ENCODE data around the gene INHBA.

The INHBA gene
- long read RNA-seq, donor 1, partial matches to known transcripts: 0 of 1 reads
- long read RNA-seq, donor 1, other reads (novel, unspliced or antisense): 0 of 1 reads
- long read RNA-seq, donor 2, partial matches to known transcripts: 0 of 1 reads
- long read RNA-seq, donor 2, other reads (novel, unspliced or antisense): 0 of 1 reads
- long read RNA-seq, donor 3: 0 reads
- long read RNA-seq, donor 4, partial matches to known transcripts: 0 of 1 reads
- long read RNA-seq, donor 4, other reads (novel, unspliced or antisense): 0 of 1 reads
- long read RNA-seq, donor 5: 0 reads
- long read RNA-seq, donor 6, full-length matches to known transcripts: 3 of 3 reads
- long read RNA-seq, donor 6, partial matches to known transcripts: 0 of 3 reads
- long read RNA-seq, donor 6, other reads (novel, unspliced or antisense): 0 of 3 reads
- long read RNA-seq, donor 7, partial matches to known transcripts: 0 of 4 reads
- long read RNA-seq, donor 7, other reads (novel, unspliced or antisense): 0 of 4 reads
- long read RNA-seq, donor 8, full-length matches to known transcripts: 3 of 3 reads
- long read RNA-seq, donor 8, partial matches to known transcripts: 0 of 3 reads
- long read RNA-seq, donor 8, other reads (novel, unspliced or antisense): 0 of 3 reads

GRCh38 chr7:41702635-41703371 is at the start of gene INHBA:
Gene INHBA, minus strand, starts transcription at chr7:41703090. Its CDS starts 2,716 bp downstream, at chr7:41700374.
- no peak for DNase-seq

- no peak for DNase-seq
Measured at GRCh38 chr7:41752615-41753014, 49.7 kb upstream of the INHBA start.

GRCh38 chr7:41750661-41751540 is 48.0 kb upstream of the INHBA start:
- DNase-seq: no peak

- no peak for DNase-seq
Measured at GRCh38 chr7:41747961-41748360, 45.1 kb upstream of the INHBA start.

- DNase-seq: no peak
Measured at GRCh38 chr7:41745451-41745850, 42.6 kb upstream of the INHBA start.

- DNase-seq: no peak
Measured at GRCh38 chr7:41744161-41744560, 41.3 kb upstream of the INHBA start.

GRCh38 chr7:41742401-41743020 is 39.6 kb upstream of the INHBA start:
- no peak for DNase-seq

GRCh38 chr7:41738806-41739205 is 35.9 kb upstream of the INHBA start:
- no peak for DNase-seq

GRCh38 chr7:41738336-41738735 is 35.4 kb upstream of the INHBA start:
- DNase-seq: no peak

GRCh38 chr7:41735206-41735605 is 32.3 kb upstream of the INHBA start:
- DNase-seq: no peak

GRCh38 chr7:41732843-41733306 is 30.0 kb upstream of the INHBA start:
- no peak for DNase-seq

- DNase-seq: no peak
Measured at GRCh38 chr7:41732436-41732785, 29.5 kb upstream of the INHBA start.

- DNase-seq: no peak
Measured at GRCh38 chr7:41731493-41732435, 28.9 kb upstream of the INHBA start.

GRCh38 chr7:41730668-41731067 is 27.8 kb upstream of the INHBA start:
- DNase-seq: no peak

GRCh38 chr7:41730161-41730560 is 27.3 kb upstream of the INHBA start:
- DNase-seq: no peak

- no peak for DNase-seq
Measured at GRCh38 chr7:41729059-41729458, 26.2 kb upstream of the INHBA start.

GRCh38 chr7:41725013-41725412 is 22.1 kb upstream of the INHBA start:
- no peak for DNase-seq

GRCh38 chr7:41720886-41721285 is 18.0 kb upstream of the INHBA start:
- no peak for DNase-seq

GRCh38 chr7:41720046-41720445 is 17.2 kb upstream of the INHBA start:
- DNase-seq: no peak

GRCh38 chr7:41716691-41717090 is 13.8 kb upstream of the INHBA start:
- no peak for DNase-seq

GRCh38 chr7:41715000-41715399 is 12.1 kb upstream of the INHBA start:
- no peak for DNase-seq

Measured in right kidney (tissue), 9 donors.